ENCODE results near the gene SDK2.

GRCh38 chr17:73625991-73626673 is 18.1 kb downstream of the SDK2 start:
- TF ChIP-seq CTCF (IDR thresholded peaks at IDR 0.05) (no peak), POLR2A (IDR thresholded peaks at IDR 0.05) (no peak)
